ENCODE results near the gene TMOD3. TPM values are rescaled to one million over a fixed set of nuclear protein-coding genes. Genes with fewer than 3 reads are reported as not detected.

TMOD3 gene
- total RNA-seq, 2 donors from 2014 or later, result 44.4 to 47.1 TPM

GRCh38 chr15:51938286-51938685 is 108.8 kb downstream of the TMOD3 start:
- intact Hi-C loops (cut with DNase I), result no loop called here
- no peak for DNase-seq (ENCODE audit: low spot score)

DNA sequence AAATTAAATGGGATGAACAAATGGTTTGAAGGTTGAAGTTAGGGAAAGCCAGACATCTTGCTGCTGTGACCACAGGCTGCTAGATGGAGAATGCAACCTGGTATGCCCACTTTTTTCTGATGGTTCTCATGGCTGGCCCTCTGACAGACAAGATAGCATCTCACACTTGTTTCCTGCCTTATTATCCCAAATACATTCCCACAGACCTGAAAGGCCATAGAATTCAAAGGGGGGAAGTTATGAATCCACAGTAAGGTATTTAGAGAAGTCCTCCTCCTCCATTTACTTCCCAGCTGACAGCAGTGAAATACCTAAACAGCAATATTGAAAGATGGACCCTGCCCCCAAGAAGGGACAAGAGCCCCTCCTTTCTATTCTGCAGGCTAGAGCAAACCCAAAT is 109.8 kb downstream of the TMOD3 start:
- intact Hi-C loops (cut with DNase I), result no loop called here
- no peak for DNase-seq (ENCODE audit: low spot score)

- intact Hi-C loops (cut with DNase I), result no loop called here
- DNase-seq (ENCODE audit: low spot score), result no peak
Measured at GRCh38 chr15:51947124-51947523, 117.7 kb downstream of the TMOD3 start.

DNA sequence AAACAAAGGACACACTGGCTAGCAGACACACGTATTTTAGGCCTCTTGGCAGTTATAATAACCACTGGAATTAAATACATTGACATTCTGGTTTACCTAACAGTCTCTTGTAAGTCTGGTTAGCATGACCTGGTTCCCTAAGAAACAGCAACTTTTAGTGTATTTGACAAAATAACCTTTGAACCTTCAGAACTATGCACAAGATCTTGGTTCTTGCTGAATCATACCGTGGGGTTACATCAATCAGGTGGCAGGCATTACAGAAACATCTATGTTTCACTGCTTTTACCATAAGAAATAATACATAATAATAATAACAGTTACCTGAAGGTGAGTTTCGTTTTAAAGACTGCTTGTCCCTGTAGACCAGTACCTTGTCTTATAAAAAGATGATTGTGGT is 123.4 kb downstream of the TMOD3 start:
- no peak for DNase-seq (ENCODE audit: low spot score)
- intact Hi-C loops (cut with DNase I), result no loop called here

DNA sequence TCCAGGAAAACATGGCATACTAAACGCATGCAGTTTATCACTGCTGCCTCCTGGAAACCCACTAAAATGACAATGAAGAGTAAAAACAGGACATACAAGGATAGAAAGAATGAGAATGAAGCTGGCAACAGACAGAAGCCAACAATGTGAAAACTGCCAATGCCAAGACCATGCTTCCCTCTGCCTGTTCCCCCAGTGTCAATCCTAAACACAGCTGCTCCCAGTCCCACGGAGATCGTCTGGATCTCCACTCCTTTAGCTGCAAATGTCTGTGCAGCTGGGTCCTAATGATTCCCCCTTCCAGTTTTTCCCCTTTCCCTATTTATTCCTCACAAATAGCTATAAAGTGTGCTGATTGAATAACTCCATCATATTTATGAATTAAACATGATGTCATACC is 126.1 kb downstream of the TMOD3 start:
- intact Hi-C loops (cut with DNase I), result no loop called here
- DNase-seq (ENCODE audit: low spot score), result no peak

Other genes with a start within 250 kb of the TMOD3 start
- 10 to 100 TPM; 23.2 to 31.5 TPM for gene DMXL2, start 206.9 kb upstream of the TMOD3 start, total RNA-seq
- gene SCG3, start 148.2 kb upstream of the TMOD3 start, total RNA-seq, result under 1 TPM; 0.14 to 0.46 TPM
- 10 to 100 TPM in 1 of 2 donors, 1 to 10 TPM in 1; 8.7 to 10.5 TPM for gene LYSMD2, start 92.0 kb upstream of the TMOD3 start, total RNA-seq
- gene TMOD2, start 78.1 kb upstream of the TMOD3 start, total RNA-seq, result 10 to 100 TPM; 14.8 to 15.3 TPM
- gene LEO1, start 142.1 kb downstream of the TMOD3 start, total RNA-seq, result 1 to 10 TPM; 9.1 to 10.0 TPM
- 10 to 100 TPM; 22.1 to 36.2 TPM for gene MAPK6, start 189.6 kb downstream of the TMOD3 start, total RNA-seq